K562 (cell line): Measurements from ENCODE around the gene NACC1. TPM values are rescaled to one million over a fixed set of nuclear protein-coding genes. Genes with fewer than 3 reads are reported as not detected.

Source experiments
- ARID2 ChIP-seq: fragments of 450-650 bp; IDR thresholded peaks from 2 replicates; pipeline ENCODE4 v1.6.1; 2017; ENCODE audit warnings: antibody characterized with exemption, mild to moderate bottlenecking
- ASH1L ChIP-seq: fragments of 450-650 bp; IDR thresholded peaks from 2 replicates; pipeline ENCODE4 v1.6.1; 2018; ENCODE audit warnings: borderline replicate concordance, mild to moderate bottlenecking, low read depth; ENCODE audit not compliant: partially characterized antibody
- BRCA1 ChIP-seq, 2 experiments: fragments of 450-650 bp in 1 of 2; sonication (generic) in 1 of 2; formaldehyde crosslinking in 1 of 2; IDR thresholded peaks; 2 replicates each; pipeline versions ENCODE4 v1.5.0 to v1.6.1; 2017 to 2020; ENCODE audit warnings: mild to moderate bottlenecking in 1 of 2, missing genetic modification reagents in 1 of 2
- CXXC5 ChIP-seq: fragments of 250-450 bp; sonication (Bioruptor Pico); IDR thresholded peaks from 2 replicates; pipeline ENCODE4 v1.8.0; 2022; ENCODE audit warnings: inconsistent platforms, mild to moderate bottlenecking, moderate library complexity
- DDX20 ChIP-seq: fragments of 450-650 bp; IDR thresholded peaks from 2 replicates; pipeline ENCODE4 v1.6.1; 2016; ENCODE audit warnings: missing genetic modification characterization, low read depth, mild to moderate bottlenecking, missing compliant biosample characterization, moderate library complexity
- FUS ChIP-seq: fragments of 200-400 bp; formaldehyde crosslinking; optimal IDR thresholded peaks from 2 replicates; pipeline ENCODE3; 2017; ENCODE audit warnings: low read depth, low read length
- JUND ChIP-seq, 2 experiments: IDR thresholded peaks; 2 replicates in 1 of 2; 3 replicates in 1 of 2; pipeline ENCODE4 v1.6.1; 2011; ENCODE audit warnings: borderline replicate concordance in 2 of 2, low read depth in 2 of 2, low read length in 2 of 2, improper control_type of control experiment in 1 of 2, missing biosample characterization in 1 of 2, missing genetic modification characterization in 1 of 2, missing genetic modification reagents in 1 of 2
- MCM7 ChIP-seq, 2 experiments: fragments of 450-650 bp; IDR thresholded peaks; 2 replicates each; pipeline ENCODE4 v1.6.1; 2016 to 2018
- MTA1 ChIP-seq: fragments of 450-650 bp; IDR thresholded peaks from 2 replicates; pipeline ENCODE4 v1.6.1; 2017; ENCODE audit warnings: borderline replicate concordance
- MTA3 ChIP-seq: fragments of 450-650 bp; formaldehyde crosslinking; IDR thresholded peaks from 2 replicates; pipeline ENCODE4 v1.6.1; 2017; ENCODE audit warnings: mild to moderate bottlenecking, borderline replicate concordance
- PPARD ChIP-seq: fragments of 250-450 bp; sonication (Bioruptor Pico); IDR thresholded peaks from 2 replicates; pipeline ENCODE4 v1.8.0; 2022; ENCODE audit warnings: inconsistent platforms, mild to moderate bottlenecking, moderate library complexity
- PTBP1 ChIP-seq: fragments of 200-400 bp; formaldehyde crosslinking; IDR thresholded peaks from 2 replicates; pipeline ENCODE4 v1.6.1; 2017; ENCODE audit warnings: low read depth, low read length
- RAD51 ChIP-seq: fragments of 450-650 bp; IDR thresholded peaks from 2 replicates; pipeline ENCODE4 v1.7.1; 2016; ENCODE audit warnings: low read depth, mild to moderate bottlenecking, borderline replicate concordance
- SMARCE1 ChIP-seq: fragments of 450-650 bp; IDR thresholded peaks from 2 replicates; pipeline ENCODE4 v1.7.1; 2016; ENCODE audit warnings: mild to moderate bottlenecking
- TBL1XR1 ChIP-seq, 2 experiments: IDR thresholded peaks; 2 replicates each; pipeline ENCODE4 v1.6.1; 2012; ENCODE audit warnings: improper control_type of control experiment in 2 of 2, low read length in 2 of 2, mild to moderate bottlenecking in 1 of 2
- ZFP36 ChIP-seq: fragments of 150-350 bp; IDR thresholded peaks from 2 replicates; pipeline ENCODE4 v1.6.1; 2018; ENCODE audit warnings: low read length, low read depth; ENCODE audit not compliant: partially characterized antibody
- ZNF274 ChIP-seq: IDR thresholded peaks from 2 replicates; pipeline ENCODE4 v1.6.1; 2011; ENCODE audit warnings: low read depth, mild to moderate bottlenecking, low read length, moderate library complexity, borderline replicate concordance
- ZNF584 ChIP-seq: fragments of 200-800 bp; sonication (Bioruptor generic); IDR thresholded peaks from 2 replicates; pipeline ENCODE4 v1.6.1; 2016; ENCODE audit warnings: low read depth, mild to moderate bottlenecking, missing genetic modification characterization, missing compliant biosample characterization
- polyA plus RNA-seq, 8 experiments: library from polyadenylated mRNA; depleted of rRNA in 4 of 8; stranded (reverse) in 5 of 8; unstranded in 3 of 8; fragments of >200 nt; fragmentation: Nextera tagmentation in 2 of 8; fragmentation: Illumina TruSeq in 1 of 8; extraction: Ambion mirVana in 2 of 8; extraction: Trizol in 1 of 8; gene quantifications; 2 replicates each; pipeline versions ENCODE4 v1.2.1 to v1.2.3, GENCODE V29; 2011 to 2014; ENCODE audit warnings: inconsistent platforms in 1 of 8, missing spikeins in 1 of 8
- total RNA-seq, 7 experiments: library from RNA; depleted of rRNA in 6 of 7; stranded (reverse); fragments of >200 nt in 6 of 7; fragmentation: Illumina TruSeq in 2 of 7; extraction: Trizol in 2 of 7; gene quantifications; 2 replicates each; pipeline versions ENCODE4 v1.2.1 to v1.2.3, GENCODE V29; 2011 to 2021; ENCODE audit warnings: low replicate concordance in 1 of 7
- TF ChIP-seq, protein P1 (sequence below): sonication (generic); IDR thresholded peaks from 2 replicates; pipeline ENCODE4 v1.6.1; 2016
- TF ChIP-seq, protein P2 (sequence below): fragments of 150-350 bp; conservative IDR thresholded peaks from 2 replicates; pipeline ENCODE4 v1.6.1; 2014; ENCODE audit warnings: low read length
- TF ChIP-seq, protein P3 (sequence below): fragments of 250-450 bp; sonication (Bioruptor Pico); IDR thresholded peaks from 2 replicates; pipeline ENCODE4 v1.5.0; 2021; ENCODE audit warnings: mild to moderate bottlenecking, moderate library complexity

NACC1 gene
- total and polyA plus RNA-seq, 9 of the 15 experiments (the other 6 are each of a cell fraction or from before 2014, with no cell fraction given) = 0.04 to 96.6 (median 25.8) TPM

DNA sequence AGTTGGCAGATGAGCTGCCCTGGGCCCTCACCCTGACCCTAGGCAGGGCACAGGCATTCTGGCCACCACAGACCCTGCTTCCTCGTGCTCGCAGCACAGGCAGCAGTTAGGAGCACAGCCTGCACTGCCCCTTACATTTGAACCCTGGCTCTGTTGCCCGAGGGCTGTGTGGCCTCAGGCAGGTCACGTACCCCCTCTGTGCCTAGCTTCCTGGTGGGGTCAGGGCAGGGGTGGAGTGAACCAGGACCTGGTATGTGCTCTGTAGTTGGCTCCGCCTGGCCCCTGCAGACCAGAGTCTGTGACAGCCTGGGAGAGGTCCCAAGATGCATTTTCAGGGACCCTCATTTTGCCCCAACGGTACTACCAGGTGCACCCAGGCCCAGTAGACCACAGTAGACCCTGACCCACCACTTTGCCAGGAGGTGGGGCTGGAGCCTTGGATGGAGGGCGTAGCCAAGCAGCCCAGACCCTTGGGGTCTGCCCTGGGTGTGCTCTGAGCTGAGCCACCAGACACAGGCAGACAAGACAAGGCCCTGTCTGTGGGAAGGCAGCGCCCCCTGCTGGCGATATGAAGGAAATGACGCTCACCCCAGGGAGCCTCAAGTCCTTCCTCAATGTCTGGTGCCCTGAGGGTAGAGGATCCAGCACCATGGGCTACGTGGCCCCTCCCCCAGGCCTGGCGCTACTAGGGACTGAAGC lies 24.5 kb upstream of the NACC1 start (continued):
- TF ChIP-seq, protein P1, sequence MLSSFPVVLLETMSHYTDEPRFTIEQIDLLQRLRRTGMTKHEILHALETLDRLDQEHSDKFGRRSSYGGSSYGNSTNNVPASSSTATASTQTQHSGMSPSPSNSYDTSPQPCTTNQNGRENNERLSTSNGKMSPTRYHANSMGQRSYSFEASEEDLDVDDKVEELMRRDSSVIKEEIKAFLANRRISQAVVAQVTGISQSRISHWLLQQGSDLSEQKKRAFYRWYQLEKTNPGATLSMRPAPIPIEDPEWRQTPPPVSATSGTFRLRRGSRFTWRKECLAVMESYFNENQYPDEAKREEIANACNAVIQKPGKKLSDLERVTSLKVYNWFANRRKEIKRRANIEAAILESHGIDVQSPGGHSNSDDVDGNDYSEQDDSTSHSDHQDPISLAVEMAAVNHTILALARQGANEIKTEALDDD = no peak
- no peak for TF ChIP-seq FUS
- TF ChIP-seq, protein P2, sequence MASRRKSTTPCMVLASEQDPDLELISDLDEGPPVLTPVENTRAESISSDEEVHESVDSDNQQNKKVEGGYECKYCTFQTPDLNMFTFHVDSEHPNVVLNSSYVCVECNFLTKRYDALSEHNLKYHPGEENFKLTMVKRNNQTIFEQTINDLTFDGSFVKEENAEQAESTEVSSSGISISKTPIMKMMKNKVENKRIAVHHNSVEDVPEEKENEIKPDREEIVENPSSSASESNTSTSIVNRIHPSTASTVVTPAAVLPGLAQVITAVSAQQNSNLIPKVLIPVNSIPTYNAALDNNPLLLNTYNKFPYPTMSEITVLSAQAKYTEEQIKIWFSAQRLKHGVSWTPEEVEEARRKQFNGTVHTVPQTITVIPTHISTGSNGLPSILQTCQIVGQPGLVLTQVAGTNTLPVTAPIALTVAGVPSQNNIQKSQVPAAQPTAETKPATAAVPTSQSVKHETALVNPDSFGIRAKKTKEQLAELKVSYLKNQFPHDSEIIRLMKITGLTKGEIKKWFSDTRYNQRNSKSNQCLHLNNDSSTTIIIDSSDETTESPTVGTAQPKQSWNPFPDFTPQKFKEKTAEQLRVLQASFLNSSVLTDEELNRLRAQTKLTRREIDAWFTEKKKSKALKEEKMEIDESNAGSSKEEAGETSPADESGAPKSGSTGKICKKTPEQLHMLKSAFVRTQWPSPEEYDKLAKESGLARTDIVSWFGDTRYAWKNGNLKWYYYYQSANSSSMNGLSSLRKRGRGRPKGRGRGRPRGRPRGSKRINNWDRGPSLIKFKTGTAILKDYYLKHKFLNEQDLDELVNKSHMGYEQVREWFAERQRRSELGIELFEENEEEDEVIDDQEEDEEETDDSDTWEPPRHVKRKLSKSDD = no peak; the same call in 1 of the 2 replicates
- TF ChIP-seq, protein P3, sequence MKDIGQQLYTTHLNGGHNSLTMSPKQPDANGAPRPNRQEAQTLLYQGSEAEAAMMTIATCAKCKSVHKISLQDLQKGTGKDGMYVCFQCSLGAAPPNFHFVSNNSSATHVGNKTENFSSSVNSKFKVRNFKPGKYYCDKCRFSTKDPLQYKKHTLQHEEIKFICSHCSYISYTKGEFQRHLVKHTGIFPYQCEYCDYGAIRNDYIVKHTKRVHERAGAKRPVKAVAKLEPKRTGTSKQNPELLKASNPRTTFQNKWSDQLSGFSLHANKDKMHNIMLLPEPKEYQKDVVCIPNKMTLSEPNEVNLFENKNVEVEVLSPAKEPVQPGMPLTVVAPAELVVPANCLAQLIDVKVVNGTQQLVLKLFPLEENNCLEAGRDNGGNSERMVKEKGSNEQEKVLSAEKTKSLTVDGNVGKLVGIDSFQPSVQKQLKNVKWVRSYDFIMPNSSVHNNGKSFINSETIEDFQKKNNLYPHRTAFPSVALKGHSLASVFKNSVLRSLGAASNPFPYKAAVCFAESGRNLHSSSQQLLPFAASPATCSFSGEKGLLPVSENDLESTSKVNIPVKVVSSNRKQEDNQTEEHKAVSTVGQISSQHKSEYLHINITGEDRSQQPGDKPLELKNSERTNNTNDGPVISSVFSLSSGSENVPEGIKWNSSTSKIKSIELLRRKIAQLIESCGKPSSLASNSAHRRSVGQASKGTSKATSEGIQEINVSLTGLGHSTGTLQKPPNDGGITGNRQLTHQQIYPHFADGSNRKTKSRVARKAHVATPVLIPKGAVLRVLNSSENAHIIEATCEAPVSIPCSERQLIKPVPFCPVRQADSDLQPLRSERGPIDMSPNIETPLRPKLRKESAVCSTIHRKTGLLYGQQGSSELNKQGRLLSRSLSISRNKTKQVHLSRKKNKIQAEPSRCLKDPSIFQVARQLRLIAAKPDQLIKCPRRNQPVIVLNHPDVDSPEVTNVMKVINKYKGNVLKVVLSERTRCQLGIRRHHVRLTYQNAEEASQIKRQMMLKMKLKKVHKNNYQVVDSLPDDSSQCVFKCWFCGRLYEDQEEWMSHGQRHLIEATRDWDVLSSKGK (CRISPR knock-in tag) = no peak
- no peak for TF ChIP-seq RAD51
- no peak for TF ChIP-seq DDX20 (tag)
- TF ChIP-seq MTA1 = no peak
- TF ChIP-seq PTBP1 = no peak
- TF ChIP-seq TBL1XR1 (IDR thresholded peaks at IDR 0.05; ENCODE audit: low read length in 2 of 2) = no peak
- TF ChIP-seq ARID2 = peak; percentile 80
- no peak for TF ChIP-seq SMARCE1
- TF ChIP-seq PPARD = no peak
- peak; percentile 21; the same call in 1 of the 2 replicates for TF ChIP-seq MTA3
- no peak for TF ChIP-seq ASH1L
- no peak for TF ChIP-seq BRCA1 (IDR thresholded peaks at IDR 0.05)
- TF ChIP-seq BRCA1 (CRISPR knock-in tag; IDR thresholded peaks at IDR 0.05) = no peak
- TF ChIP-seq ZNF584 = no peak
- TF ChIP-seq CXXC5 (CRISPR knock-in tag) = no peak
- TF ChIP-seq MCM7 (IDR thresholded peaks at IDR 0.05) = no peak
- TF ChIP-seq JUND (IDR thresholded peaks at IDR 0.05; ENCODE audit: borderline replicate concordance, low read depth, low read length) = peak; percentile 53; the same call in 1 of the 2 replicates
- TF ChIP-seq JUND (tag; IDR thresholded peaks at IDR 0.05; ENCODE audit: borderline replicate concordance, low read depth, low read length) = peak; percentile 34; the same call in 1 of the 3 replicates
- no peak for TF ChIP-seq ZNF274
- peak; percentile 24 for TF ChIP-seq ZFP36
